Common myeloid progenitor, CD34-positive (primary cell): ENCODE results near the gene F7.

Experiments used
- CTCF ChIA-PET: fragments of 350-600 bp; sonication (Branson Sonifier 250); formaldehyde crosslinking; loops from one replicate; lab custom pipeline; 2021; ENCODE audit warnings: antibody characterized with exemption; lab: Charles Lee
- POLR2A ChIA-PET: fragments of 350-600 bp; sonication (Branson Sonifier 250); formaldehyde crosslinking; loops from one replicate; lab custom pipeline; 2021; ENCODE audit warnings: antibody characterized with exemption; lab: Charles Lee
- DNase-seq, 3 donors: peaks; one replicate each; pipeline versions ENCODE4 v3.0.0 to v3.0.0-alpha.2; 2013
- H3K27ac ChIP-seq, 2 experiments: 1 replicate in 1 of 2; 2 replicates in 1 of 2; pipeline ENCODE4 v1.7.0; 2013; ENCODE audit warnings: inconsistent platforms in 2 of 2, low read length in 2 of 2, mild to moderate bottlenecking in 2 of 2, low read depth in 1 of 2, moderate library complexity in 1 of 2; ENCODE audit not compliant: severe bottlenecking in 2 of 2, insufficient read depth in 1 of 2, poor library complexity in 1 of 2
- H3K27me3 ChIP-seq, 5 experiments: replicated peaks in 2 of 5; 1 replicate in 3 of 5; 2 replicates in 2 of 5; pipeline versions ENCODE4 v1.6.1 to v1.7.0; 2013; ENCODE audit warnings: low read length in 4 of 5, mild to moderate bottlenecking in 2 of 5, moderate library complexity in 2 of 5, inconsistent platforms in 1 of 5; ENCODE audit not compliant: insufficient read depth in 5 of 5, control insufficient read depth in 4 of 5
- H3K36me3 ChIP-seq, 4 experiments: 1 replicate in 2 of 4; 2 replicates in 2 of 4; pipeline versions ENCODE4 v1.6.1 to v1.7.0; 2013; ENCODE audit warnings: low read length in 3 of 4, control low read depth in 1 of 4, mild to moderate bottlenecking in 1 of 4; ENCODE audit not compliant: control insufficient read depth in 4 of 4, insufficient read depth in 4 of 4
- H3K4me1 ChIP-seq, 4 experiments: 1 replicate in 3 of 4; 2 replicates in 1 of 4; pipeline versions ENCODE4 v1.6.1 to v1.7.1; 2013; ENCODE audit warnings: low read length in 3 of 4, mild to moderate bottlenecking in 3 of 4, control low read depth in 1 of 4, inconsistent platforms in 1 of 4, moderate library complexity in 1 of 4; ENCODE audit not compliant: control insufficient read depth in 4 of 4, insufficient read depth in 4 of 4; ENCODE audit errors: control extremely low read depth in 1 of 4
- H3K4me3 ChIP-seq, 7 experiments: 1 replicate in 4 of 7; 2 replicates in 3 of 7; pipeline versions ENCODE4 v1.5.1 to v1.7.0; 2013; ENCODE audit warnings: mild to moderate bottlenecking in 7 of 7, low read length in 6 of 7, moderate library complexity in 6 of 7, inconsistent platforms in 2 of 7, low read depth in 2 of 7, control low read depth in 1 of 7; ENCODE audit not compliant: insufficient read depth in 4 of 7, control insufficient read depth in 1 of 7; ENCODE audit errors: extremely low read depth in 1 of 7
- H3K9me3 ChIP-seq, 5 experiments: 1 replicate in 4 of 5; 2 replicates in 1 of 5; pipeline versions ENCODE4 v1.6.1 to v1.7.1; 2013; ENCODE audit warnings: low read length in 4 of 5, mild to moderate bottlenecking in 2 of 5, inconsistent platforms in 1 of 5, low read depth in 1 of 5, moderate library complexity in 1 of 5; ENCODE audit not compliant: control insufficient read depth in 4 of 5, insufficient read depth in 2 of 5; ENCODE audit errors: control extremely low read depth in 1 of 5
- WGBS: methylation state at CpG from one replicate; pipeline ENCODE4 v1.1.5; 2013; ENCODE audit not compliant: insufficient coverage; 5-methylcytosine and 5-hydroxymethylcytosine counted together

F7 gene

DNA sequence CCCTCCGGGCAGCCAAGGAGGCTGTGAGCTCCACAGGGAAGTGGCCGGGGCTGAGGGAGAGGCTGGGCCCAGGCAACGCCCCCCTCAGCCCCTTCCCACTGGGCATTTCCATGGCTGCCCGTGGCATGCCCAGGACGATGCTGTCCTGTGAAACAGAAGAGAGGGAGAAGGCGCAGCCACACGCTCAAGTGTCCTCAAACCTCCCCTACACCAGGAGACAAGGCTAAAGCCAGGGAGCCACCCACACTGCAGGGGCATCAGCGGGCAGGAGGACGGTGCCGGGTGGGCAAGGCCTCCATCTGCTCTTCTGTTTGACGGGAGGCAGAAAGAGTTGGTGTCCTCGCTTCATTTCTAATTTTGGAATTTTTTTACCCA, 38.7 kb downstream of the F7 start:
- H3K4me3 ChIP-seq = no peak overlapping the region
- no peak overlapping the region for H3K27ac ChIP-seq
- DNase-seq = no peak
- H3K27me3 ChIP-seq = no peaks in the 10 kb centered on the region
- 93% methylated on average over 4 of the region's 12 CpGs for WGBS
- H3K9me3 ChIP-seq = no peaks in the 10 kb centered on the region
- no peaks in the 10 kb centered on the region for H3K4me1 ChIP-seq
- ChIA-PET CTCF (no interaction called here), POLR2A (no interaction called here)
- H3K36me3 ChIP-seq = no peaks in the 10 kb centered on the region

DNA sequence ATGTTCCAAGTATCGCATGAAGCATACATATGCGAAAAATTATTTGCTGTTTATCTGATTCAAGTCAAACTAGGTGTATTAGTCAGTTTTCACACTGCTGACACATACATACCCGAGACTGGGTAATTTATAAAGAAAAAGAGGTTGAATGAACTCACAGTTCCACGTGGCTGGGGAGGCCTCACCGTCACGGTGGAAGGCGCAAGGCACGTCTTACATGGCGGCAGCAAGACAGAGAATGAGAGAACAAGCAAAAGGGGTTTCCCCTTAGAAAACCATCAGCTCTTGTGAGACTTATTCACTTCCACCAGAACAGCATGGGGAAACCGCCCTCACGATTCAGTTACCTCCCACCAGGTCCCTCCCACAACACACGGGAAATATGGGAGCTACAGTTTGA, 39.9 kb downstream of the F7 start:
- WGBS = 86% methylated on average over 11 of the region's 12 CpGs
- POLR2A ChIA-PET = no interaction called here
- no peak for DNase-seq
- CTCF ChIA-PET = no interaction called here
- peaks cover 0 to 1% (median 0%) of the 10 kb centered on the region in 5 experiments for H3K27me3 ChIP-seq
- H3K27ac ChIP-seq = no peak overlapping the region
- H3K4me3 ChIP-seq = no peak overlapping the region
- H3K36me3 ChIP-seq = no peaks in the 10 kb centered on the region
- no peaks in the 10 kb centered on the region for H3K4me1 ChIP-seq
- H3K9me3 ChIP-seq = no peaks in the 10 kb centered on the region

DNA sequence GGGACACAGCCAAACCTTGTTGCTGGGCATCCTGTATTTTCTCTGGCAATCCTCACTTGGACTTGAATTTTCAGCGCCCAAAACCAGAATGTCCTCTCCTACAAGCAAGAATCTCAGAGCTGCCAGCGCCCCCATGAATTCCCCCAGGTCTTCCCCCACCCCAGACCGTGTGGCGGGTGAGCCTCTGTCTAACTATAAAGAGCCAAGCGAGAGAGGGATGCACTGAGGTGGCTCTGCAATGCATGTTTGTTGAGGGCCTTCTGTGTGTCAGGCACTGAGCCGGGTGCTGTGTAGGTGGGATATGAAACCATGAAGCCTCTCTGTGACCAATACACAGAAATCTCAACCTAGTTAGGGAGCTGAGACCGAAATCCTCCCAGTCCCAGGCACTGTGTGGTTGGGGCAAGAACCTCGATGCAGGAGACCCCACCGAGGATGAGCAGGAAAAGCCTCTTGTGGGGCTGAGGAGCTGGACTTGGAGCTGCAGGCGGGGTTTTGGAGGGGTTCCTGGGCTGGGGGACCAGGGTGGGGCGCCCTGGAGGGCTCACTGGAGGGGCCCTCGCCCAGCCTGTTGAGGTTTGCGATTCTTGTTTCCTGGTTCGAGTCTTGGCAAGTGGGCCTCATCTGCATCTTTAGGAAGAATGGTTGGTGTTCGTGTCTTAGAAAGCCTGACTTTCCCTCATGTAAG, 40.5 kb downstream of the F7 start:
- Histone ChIP-seq H3K9me3 (no peaks in the 10 kb centered on the region), H3K27ac (no peak overlapping the region), H3K4me1 (no peaks in the 10 kb centered on the region), H3K36me3 (no peaks in the 10 kb centered on the region), H3K27me3 (peaks cover 0 to 6% (median 0%) of the 10 kb centered on the region in 5 experiments), H3K4me3 (no peak overlapping the region)
- CTCF ChIA-PET = interaction anchor here (1.9 kb wide), 1 partner anchor 9 kb away, joined by 5 read pairs; no protein-coding TSS in a partner anchor
- no peak for DNase-seq
- POLR2A ChIA-PET = no interaction called here
- WGBS = 96% methylated on average over 12 of the region's 15 CpGs

DNA sequence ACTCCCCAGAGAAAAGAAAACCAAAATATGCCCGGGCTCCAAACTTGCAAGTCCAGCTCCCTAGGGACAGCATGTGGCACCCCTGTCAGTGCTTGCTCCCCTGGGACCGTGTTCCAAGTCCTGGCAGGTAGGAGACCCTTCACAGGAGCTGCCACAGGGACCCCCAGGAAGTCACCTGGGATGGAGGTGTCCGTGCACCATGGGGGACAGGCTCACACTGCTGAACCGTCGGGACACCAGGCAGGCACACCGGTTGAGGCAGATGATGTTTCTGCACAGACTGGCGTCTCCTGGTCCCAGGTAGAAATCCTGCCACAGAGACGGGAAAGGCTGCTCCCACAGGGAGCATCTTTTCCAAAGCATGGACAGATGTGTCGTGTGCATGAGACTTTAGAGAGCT, 41.2 kb downstream of the F7 start:
- Histone ChIP-seq H3K4me1 (peaks cover 0 to 2% (median under 1%) of the 10 kb centered on the region in 4 experiments), H3K36me3 (no peaks in the 10 kb centered on the region), H3K27ac (no peak overlapping the region), H3K27me3 (peaks cover 0 to 11% (median 0%) of the 10 kb centered on the region in 5 experiments), H3K9me3 (no peaks in the 10 kb centered on the region), H3K4me3 (no peak overlapping the region)
- ChIA-PET CTCF (interaction anchor here (1.9 kb wide), 1 partner anchor 9 kb away, joined by 5 read pairs; no protein-coding TSS in a partner anchor), POLR2A (no interaction called here)
- WGBS = 94% methylated on average over 8 of the region's 9 CpGs
- no peak for DNase-seq

DNA sequence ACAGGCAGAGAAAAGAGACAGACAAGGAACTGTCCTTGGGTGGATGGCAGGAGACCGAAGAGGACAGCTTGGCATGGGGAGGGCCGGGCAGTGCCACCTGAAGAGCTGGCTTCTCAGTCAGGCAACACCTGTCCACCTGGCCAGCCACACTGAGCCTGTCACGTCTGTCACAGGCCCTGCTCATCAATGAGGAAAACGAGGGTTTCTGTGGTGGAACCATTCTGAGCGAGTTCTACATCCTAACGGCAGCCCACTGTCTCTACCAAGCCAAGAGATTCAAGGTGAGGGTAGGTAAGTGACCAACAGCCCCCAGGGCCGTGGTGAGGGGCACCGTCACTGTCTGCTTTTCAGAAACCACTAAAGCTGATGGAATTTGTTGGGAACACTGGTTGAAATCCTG, 41.6 kb downstream of the F7 start:
- no peak for DNase-seq
- Histone ChIP-seq H3K36me3 (no peaks in the 10 kb centered on the region), H3K4me3 (no peak overlapping the region), H3K9me3 (no peaks in the 10 kb centered on the region), H3K27me3 (peaks cover 0 to 15% (median 0%) of the 10 kb centered on the region in 5 experiments), H3K27ac (no peak overlapping the region), H3K4me1 (peaks cover 0 to 7% (median 4%) of the 10 kb centered on the region in 4 experiments)
- ChIA-PET CTCF (interaction anchor here (1.9 kb wide), 1 partner anchor 10 kb away, joined by 5 read pairs; no protein-coding TSS in a partner anchor), POLR2A (no interaction called here)
- 93% methylated on average over 7 of the region's 8 CpGs for WGBS

DNA sequence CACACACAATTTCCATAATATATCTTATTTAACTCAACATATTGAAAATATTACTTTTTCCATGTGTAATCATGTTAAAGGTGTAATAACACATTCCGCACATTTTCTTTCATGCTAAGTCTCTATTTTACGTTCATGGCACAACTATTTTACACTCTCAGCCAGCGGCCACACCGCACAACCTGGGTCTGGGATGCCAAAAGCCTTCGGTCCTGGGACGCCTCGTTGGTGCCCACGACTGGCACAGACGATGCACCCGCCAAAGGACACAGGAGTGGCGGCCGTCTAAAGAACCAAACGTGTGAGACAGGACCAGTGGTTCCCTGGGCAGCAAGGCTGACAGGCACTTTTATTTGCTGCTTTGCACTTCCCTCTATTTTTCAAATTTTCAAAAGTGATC, 42.8 kb downstream of the F7 start:
- WGBS = 94% methylated on average over 13 of the region's 13 CpGs
- no peaks in the 10 kb centered on the region for H3K36me3 ChIP-seq
- POLR2A ChIA-PET = no interaction called here

DNA sequence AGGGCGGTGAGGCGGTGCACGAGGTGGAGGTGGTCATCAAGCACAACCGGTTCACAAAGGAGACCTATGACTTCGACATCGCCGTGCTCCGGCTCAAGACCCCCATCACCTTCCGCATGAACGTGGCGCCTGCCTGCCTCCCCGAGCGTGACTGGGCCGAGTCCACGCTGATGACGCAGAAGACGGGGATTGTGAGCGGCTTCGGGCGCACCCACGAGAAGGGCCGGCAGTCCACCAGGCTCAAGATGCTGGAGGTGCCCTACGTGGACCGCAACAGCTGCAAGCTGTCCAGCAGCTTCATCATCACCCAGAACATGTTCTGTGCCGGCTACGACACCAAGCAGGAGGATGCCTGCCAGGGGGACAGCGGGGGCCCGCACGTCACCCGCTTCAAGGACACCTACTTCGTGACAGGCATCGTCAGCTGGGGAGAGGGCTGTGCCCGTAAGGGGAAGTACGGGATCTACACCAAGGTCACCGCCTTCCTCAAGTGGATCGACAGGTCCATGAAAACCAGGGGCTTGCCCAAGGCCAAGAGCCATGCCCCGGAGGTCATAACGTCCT, 43.4 kb downstream of the F7 start:
- H3K9me3 ChIP-seq = no peaks in the 10 kb centered on the region
- peaks cover 0 to 27% (median 0%) of the 10 kb centered on the region in 5 experiments for H3K27me3 ChIP-seq
- no peak overlapping the region for H3K27ac ChIP-seq
- WGBS = 98% methylated on average over 33 of the region's 38 CpGs
- no peak overlapping the region for H3K4me3 ChIP-seq
- H3K4me1 ChIP-seq = peaks cover 3 to 22% (median 19%) of the 10 kb centered on the region in 4 experiments
- POLR2A ChIA-PET = no interaction called here
- no peak for DNase-seq
- CTCF ChIA-PET = interaction anchor here (1.0 kb wide), 1 partner anchor 180 kb away, joined by 3 read pairs; the partner anchor contains the start of gene MCF2L
- no peaks in the 10 kb centered on the region for H3K36me3 ChIP-seq

More for the DNA sequence above, 42.8 kb downstream of the F7 start:
- Histone ChIP-seq H3K27ac (no peak overlapping the region), H3K27me3 (peaks cover 0 to 27% (median 0%) of the 10 kb centered on the region in 5 experiments), H3K4me3 (no peak overlapping the region), H3K9me3 (no peaks in the 10 kb centered on the region), H3K4me1 (peaks cover under 1 to 18% (median 16%) of the 10 kb centered on the region in 4 experiments)
- CTCF ChIA-PET = no interaction called here
- no peak for DNase-seq
